C4-2B (cell line): ENCODE results near the gene CADPS2.

Source experiments
- ZFX ChIP-seq: fragments of 450-650 bp; IDR thresholded peaks from 2 replicates; pipeline ENCODE4 v1.6.1; 2017
- TF ChIP-seq, protein P1 (sequence below): fragments of 450-650 bp; conservative IDR thresholded peaks from 2 replicates; pipeline ENCODE4 v1.5.1; 2017; ENCODE audit warnings: mild to moderate bottlenecking

DNA sequence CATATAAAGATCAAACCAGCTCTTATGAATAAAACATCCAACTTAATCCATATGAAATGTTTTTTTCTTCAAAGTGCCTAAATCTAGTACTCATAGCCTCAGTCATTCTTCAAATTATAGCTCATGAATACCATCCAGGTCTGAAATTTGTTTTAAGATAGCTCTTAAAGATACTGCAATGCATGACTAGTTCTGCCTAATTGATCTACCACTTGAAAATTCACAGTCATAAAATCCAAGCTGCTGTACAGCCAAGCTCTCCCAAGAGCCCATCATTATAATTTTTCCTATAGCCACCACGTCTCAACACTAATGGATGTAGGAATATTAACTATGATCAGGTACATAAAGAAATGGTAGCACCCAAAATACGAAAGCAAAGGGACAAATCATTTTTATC, 95.7 kb downstream of the CADPS2 start:
- TF ChIP-seq, protein P1, sequence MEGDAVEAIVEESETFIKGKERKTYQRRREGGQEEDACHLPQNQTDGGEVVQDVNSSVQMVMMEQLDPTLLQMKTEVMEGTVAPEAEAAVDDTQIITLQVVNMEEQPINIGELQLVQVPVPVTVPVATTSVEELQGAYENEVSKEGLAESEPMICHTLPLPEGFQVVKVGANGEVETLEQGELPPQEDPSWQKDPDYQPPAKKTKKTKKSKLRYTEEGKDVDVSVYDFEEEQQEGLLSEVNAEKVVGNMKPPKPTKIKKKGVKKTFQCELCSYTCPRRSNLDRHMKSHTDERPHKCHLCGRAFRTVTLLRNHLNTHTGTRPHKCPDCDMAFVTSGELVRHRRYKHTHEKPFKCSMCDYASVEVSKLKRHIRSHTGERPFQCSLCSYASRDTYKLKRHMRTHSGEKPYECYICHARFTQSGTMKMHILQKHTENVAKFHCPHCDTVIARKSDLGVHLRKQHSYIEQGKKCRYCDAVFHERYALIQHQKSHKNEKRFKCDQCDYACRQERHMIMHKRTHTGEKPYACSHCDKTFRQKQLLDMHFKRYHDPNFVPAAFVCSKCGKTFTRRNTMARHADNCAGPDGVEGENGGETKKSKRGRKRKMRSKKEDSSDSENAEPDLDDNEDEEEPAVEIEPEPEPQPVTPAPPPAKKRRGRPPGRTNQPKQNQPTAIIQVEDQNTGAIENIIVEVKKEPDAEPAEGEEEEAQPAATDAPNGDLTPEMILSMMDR = no peak
- no peak for TF ChIP-seq ZFX
